Caco-2 (cell line): ENCODE results near the gene PKD1L1. TPM values are rescaled to one million over a fixed set of nuclear protein-coding genes. Genes with fewer than 3 reads are reported as not detected.

ENCODE experiments used
- BruUV-seq: library from RNA; stranded (reverse); fragments of 400-500 nt; replicated peaks from 2 replicates; lab custom pipeline; 2021; lab: Mats Ljungman, UMichigan
- CTCF ChIA-PET: fragments of 300-600 bp; sonication (Branson Sonifier 250); formaldehyde crosslinking; loops from one replicate; lab custom pipeline; 2022; ENCODE audit warnings: antibody characterized with exemption; lab: Charles Lee
- POLR2A ChIA-PET: fragments of 300-600 bp; sonication (Branson Sonifier 250); formaldehyde crosslinking; loops from one replicate; lab custom pipeline; 2022; ENCODE audit warnings: antibody characterized with exemption; lab: Charles Lee
- DNase-seq, 2 experiments: peaks; one replicate each; pipeline versions ENCODE4 v3.0.0 to v3.0.0-alpha.2; 2020 to 2022
- H3K27me3 ChIP-seq: replicated peaks from 2 replicates; pipeline ENCODE4 v1.6.0; 2011; ENCODE audit warnings: low read length; ENCODE audit not compliant: control insufficient read depth, insufficient read depth
- H3K36me3 ChIP-seq: 2 replicates; pipeline ENCODE4 v1.5.1; 2011; ENCODE audit warnings: low read length; ENCODE audit not compliant: control insufficient read depth, insufficient read depth
- H3K4me1 ChIP-seq: fragments of 250-450 bp; sonication (Bioruptor Pico); 2 replicates; pipeline ENCODE4 v1.5.1; 2020; ENCODE audit warnings: mild to moderate bottlenecking
- H3K4me3 ChIP-seq: 2 replicates; pipeline ENCODE4 v1.5.1; 2011; ENCODE audit warnings: low read depth, mild to moderate bottlenecking, control low read depth, low read length
- H3K9me3 ChIP-seq: fragments of 250-450 bp; sonication (Bioruptor Pico); 2 replicates; pipeline ENCODE4 v1.5.1; 2020; ENCODE audit warnings: mild to moderate bottlenecking, moderate library complexity
- H3K27ac Mint-ChIP-seq: one replicate; pipeline ENCODE4 v1.8.0; 2022; ENCODE audit warnings: mixed read lengths; ENCODE audit not compliant: unreplicated experiment
- H3K27me3 Mint-ChIP-seq: one replicate; pipeline ENCODE4 v1.8.0; 2022; ENCODE audit warnings: mixed read lengths; ENCODE audit not compliant: insufficient read depth, unreplicated experiment
- H3K36me3 Mint-ChIP-seq: one replicate; pipeline ENCODE4 v1.8.0; 2022; ENCODE audit warnings: mild to moderate bottlenecking, mixed read lengths; ENCODE audit not compliant: insufficient read depth, unreplicated experiment
- H3K4me1 Mint-ChIP-seq: one replicate; pipeline ENCODE4 v1.8.0; 2022; ENCODE audit warnings: low read depth, mixed read lengths; ENCODE audit not compliant: unreplicated experiment
- H3K4me3 Mint-ChIP-seq: one replicate; pipeline ENCODE4 v1.8.0; 2022; ENCODE audit warnings: mild to moderate bottlenecking, moderate library complexity, mixed read lengths; ENCODE audit not compliant: unreplicated experiment
- H3K9me3 Mint-ChIP-seq: one replicate; pipeline ENCODE4 v1.8.0; 2022; ENCODE audit warnings: mixed read lengths; ENCODE audit not compliant: unreplicated experiment
- intact Hi-C: fragments of 100-400 bp; cut with micrococcal nuclease; formaldehyde crosslinking; loops from one replicate; pipeline ENCODE4 v1.10.0; 2022; ENCODE audit not compliant: unreplicated experiment
- total RNA-seq: library from RNA; stranded (reverse); gene quantifications from 2 replicates; pipeline ENCODE4 v1.2.3, GENCODE V29; 2022
- TF ChIP-seq, protein P1 (sequence below), 2 experiments: fragments of 200-600 bp in 1 of 2; IDR thresholded peaks; 1 replicate in 1 of 2; 2 replicates in 1 of 2; pipeline versions ENCODE4 v1.5.1 to v1.8.0; 2011 to 2022; ENCODE audit warnings: antibody characterized with exemption in 1 of 2, control low read depth in 1 of 2, inconsistent platforms in 1 of 2, low read depth in 1 of 2, low read length in 1 of 2, mild to moderate bottlenecking in 1 of 2, moderate library complexity in 1 of 2; ENCODE audit not compliant: insufficient read depth in 1 of 2, severe bottlenecking in 1 of 2, unreplicated experiment in 1 of 2

PKD1L1 gene
- total RNA-seq, 1 experiment from 2014 or later = 0.25 TPM

DNA sequence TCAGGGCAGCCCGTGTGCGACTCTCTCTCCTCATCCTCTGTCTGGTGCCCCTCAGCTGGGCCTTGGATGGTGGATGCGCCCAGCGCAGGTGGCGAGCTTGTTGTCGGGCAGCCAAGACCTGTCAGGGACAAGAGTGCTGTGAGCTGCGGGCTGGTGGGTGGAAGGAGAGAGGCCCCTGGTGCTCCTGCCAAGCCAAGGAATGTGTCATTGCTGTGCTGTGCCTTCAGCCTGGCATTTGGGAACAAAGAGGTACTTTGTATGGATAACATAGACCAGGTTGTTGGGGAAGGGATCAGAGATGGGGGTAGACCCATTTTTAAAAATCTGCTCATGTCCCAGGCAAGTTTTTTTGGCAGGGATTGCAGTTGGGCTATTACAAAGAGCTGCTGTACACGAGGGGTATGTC is 120.9 kb downstream of the PKD1L1 start:
- Mint-ChIP-seq H3K4me3 (no peak overlapping the region), H3K9me3 (no peaks in the 10 kb centered on the region), H3K4me1 (no peaks in the 10 kb centered on the region), H3K36me3 (no peaks in the 10 kb centered on the region), H3K27ac (no peak overlapping the region), H3K27me3 (peaks cover 3% of the 10 kb centered on the region)
- Histone ChIP-seq H3K27me3 (no peaks in the 10 kb centered on the region), H3K9me3 (no peaks in the 10 kb centered on the region), H3K4me3 (no peak overlapping the region), H3K36me3 (no peaks in the 10 kb centered on the region), H3K4me1 (no peaks in the 10 kb centered on the region)
- DNase-seq = no peak
- intact Hi-C loops = no loop called here
- BruUV-seq = no TSS peak
- CTCF ChIA-PET = no interaction called here
- POLR2A ChIA-PET = no interaction called here
- TF ChIP-seq, protein P1, sequence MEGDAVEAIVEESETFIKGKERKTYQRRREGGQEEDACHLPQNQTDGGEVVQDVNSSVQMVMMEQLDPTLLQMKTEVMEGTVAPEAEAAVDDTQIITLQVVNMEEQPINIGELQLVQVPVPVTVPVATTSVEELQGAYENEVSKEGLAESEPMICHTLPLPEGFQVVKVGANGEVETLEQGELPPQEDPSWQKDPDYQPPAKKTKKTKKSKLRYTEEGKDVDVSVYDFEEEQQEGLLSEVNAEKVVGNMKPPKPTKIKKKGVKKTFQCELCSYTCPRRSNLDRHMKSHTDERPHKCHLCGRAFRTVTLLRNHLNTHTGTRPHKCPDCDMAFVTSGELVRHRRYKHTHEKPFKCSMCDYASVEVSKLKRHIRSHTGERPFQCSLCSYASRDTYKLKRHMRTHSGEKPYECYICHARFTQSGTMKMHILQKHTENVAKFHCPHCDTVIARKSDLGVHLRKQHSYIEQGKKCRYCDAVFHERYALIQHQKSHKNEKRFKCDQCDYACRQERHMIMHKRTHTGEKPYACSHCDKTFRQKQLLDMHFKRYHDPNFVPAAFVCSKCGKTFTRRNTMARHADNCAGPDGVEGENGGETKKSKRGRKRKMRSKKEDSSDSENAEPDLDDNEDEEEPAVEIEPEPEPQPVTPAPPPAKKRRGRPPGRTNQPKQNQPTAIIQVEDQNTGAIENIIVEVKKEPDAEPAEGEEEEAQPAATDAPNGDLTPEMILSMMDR (IDR thresholded peaks at IDR 0.05; ENCODE audit: insufficient read depth in 1 of 2, low read depth in 1 of 2, low read length in 1 of 2, severe bottlenecking in 1 of 2, unreplicated experiment in 1 of 2) = no peak

DNA sequence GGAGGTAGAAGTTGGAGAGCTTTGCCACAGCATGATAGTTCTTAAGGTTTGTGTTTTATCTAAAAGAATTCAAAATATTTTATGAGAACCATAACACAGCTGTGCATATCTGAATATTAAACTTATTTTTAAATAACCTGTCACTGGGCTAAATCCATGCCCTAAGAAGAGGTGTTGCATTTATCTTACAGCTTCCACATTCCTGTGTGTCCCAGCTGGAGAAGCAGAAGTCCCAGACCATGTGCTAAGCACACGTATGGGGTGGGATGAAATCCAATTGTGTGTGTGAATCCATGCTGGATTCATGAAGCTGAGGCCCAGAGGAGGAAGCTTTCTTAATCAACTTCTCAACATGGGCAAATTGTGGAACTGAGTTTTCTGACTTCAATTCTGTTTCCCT is 121.5 kb downstream of the PKD1L1 start:
- CTCF ChIA-PET = no interaction called here
- H3K27me3 Mint-ChIP-seq = peaks cover 3% of the 10 kb centered on the region
- Histone ChIP-seq H3K36me3 (no peaks in the 10 kb centered on the region), H3K27me3 (no peaks in the 10 kb centered on the region), H3K9me3 (no peaks in the 10 kb centered on the region), H3K4me1 (no peaks in the 10 kb centered on the region), H3K4me3 (no peak overlapping the region)
- H3K4me3 Mint-ChIP-seq = no peak overlapping the region
- no peak overlapping the region for H3K27ac Mint-ChIP-seq
- no TSS peak for BruUV-seq
- no peaks in the 10 kb centered on the region for H3K9me3 Mint-ChIP-seq
- no peaks in the 10 kb centered on the region for H3K4me1 Mint-ChIP-seq
- no peaks in the 10 kb centered on the region for H3K36me3 Mint-ChIP-seq
- TF ChIP-seq, protein P1 (IDR thresholded peaks at IDR 0.05; ENCODE audit: insufficient read depth in 1 of 2, low read depth in 1 of 2, low read length in 1 of 2, severe bottlenecking in 1 of 2, unreplicated experiment in 1 of 2) = no peak
- intact Hi-C loops = no loop called here
- DNase-seq = no peak
- POLR2A ChIA-PET = no interaction called here

DNA sequence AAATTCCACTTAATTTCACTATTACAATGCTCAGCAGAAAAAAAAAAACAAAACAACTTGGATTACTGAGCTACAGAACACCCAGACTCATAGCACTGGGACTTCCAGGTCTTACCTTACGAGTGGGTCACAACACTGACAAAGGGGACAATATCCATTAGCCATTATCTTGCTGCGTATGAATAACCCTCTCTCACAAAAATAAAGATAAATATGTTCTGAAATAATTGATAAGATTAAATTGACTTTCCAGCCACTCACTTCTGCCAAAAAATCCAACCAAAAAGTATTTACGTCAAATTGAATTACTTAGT is 128.7 kb downstream of the PKD1L1 start:
- H3K9me3 ChIP-seq = no peaks in the 10 kb centered on the region
- H3K4me3 ChIP-seq = no peak overlapping the region
- no peaks in the 10 kb centered on the region for H3K36me3 ChIP-seq
- CTCF ChIA-PET = interaction anchor here (0.6 to 1.5 kb wide), 14 partner anchors 14 to 553 kb away, joined by 3 to 10 read pairs (median 4); no protein-coding TSS in a partner anchor
- TF ChIP-seq, protein P1 (IDR thresholded peaks at IDR 0.05; ENCODE audit: insufficient read depth in 1 of 2, low read depth in 1 of 2, low read length in 1 of 2, severe bottlenecking in 1 of 2, unreplicated experiment in 1 of 2) = no peak
- no peak overlapping the region for H3K4me3 Mint-ChIP-seq
- no peaks in the 10 kb centered on the region for H3K36me3 Mint-ChIP-seq
- intact Hi-C loops = loop anchor here (1.0 to 5.0 kb wide), 12 partner anchors 27 to 553 kb away; no protein-coding TSS in a partner anchor
- H3K4me1 Mint-ChIP-seq = peaks cover 26% of the 10 kb centered on the region
- H3K27me3 ChIP-seq = no peaks in the 10 kb centered on the region
- no TSS peak for BruUV-seq
- no peak for DNase-seq
- no peaks in the 10 kb centered on the region for H3K27me3 Mint-ChIP-seq
- peaks cover 12% of the 10 kb centered on the region for H3K4me1 ChIP-seq
- POLR2A ChIA-PET = interaction anchor here (0.6 to 0.7 kb wide), 4 partner anchors 217 to 243 kb away, joined by 3 to 10 read pairs (median 6); no protein-coding TSS in a partner anchor
- H3K9me3 Mint-ChIP-seq = no peaks in the 10 kb centered on the region
- H3K27ac Mint-ChIP-seq = no peak overlapping the region
